Panc1 (cell line): ENCODE data around the gene MYLK. TPM values are rescaled to one million over a fixed set of nuclear protein-coding genes. Genes with fewer than 3 reads are reported as not detected.

ENCODE experiments used
- ATAC-seq: fragments of 200-7000 bp; cut with Tn5 transposase; 2 replicates; pipeline ENCODE4 v1.9.1; 2020; ENCODE audit warnings: mild to moderate bottlenecking, moderate library complexity
- BruUV-seq: library from RNA; stranded (reverse); fragments of 400-500 nt; replicated peaks from 2 replicates; lab custom pipeline; 2021; lab: Mats Ljungman, UMichigan
- CTCF ChIA-PET: fragments of 300-600 bp; sonication (Branson Sonifier 250); formaldehyde crosslinking; loops from one replicate; lab custom pipeline; 2022; ENCODE audit warnings: antibody characterized with exemption; lab: Charles Lee
- POLR2A ChIA-PET: fragments of 300-600 bp; sonication (Branson Sonifier 250); formaldehyde crosslinking; loops from one replicate; lab custom pipeline; 2022; ENCODE audit warnings: antibody characterized with exemption; lab: Charles Lee
- DNase-seq: peaks from one replicate; pipeline ENCODE4 v3.0.0-alpha.2; 2010; ENCODE audit warnings: low read depth, low spot score
- H3K27ac ChIP-seq: 2 replicates; pipeline ENCODE4 v1.5.1; 2011; ENCODE audit warnings: mild to moderate bottlenecking, low read length, inconsistent platforms
- H3K27me3 ChIP-seq: fragments of 200-500 bp; sonication (Bioruptor generic); 2 replicates; pipeline ENCODE4 v1.6.0; 2014; ENCODE audit warnings: low read length, inconsistent platforms; ENCODE audit not compliant: control insufficient read depth, insufficient read depth
- H3K36me3 ChIP-seq: fragments of 200-500 bp; sonication (Bioruptor generic); 2 replicates; pipeline ENCODE4 v1.5.1; 2014; ENCODE audit warnings: inconsistent platforms, mild to moderate bottlenecking, low read length, moderate library complexity; ENCODE audit not compliant: control insufficient read depth, insufficient read depth
- H3K4me1 ChIP-seq: 2 replicates; pipeline ENCODE4 v1.5.1; 2011; ENCODE audit warnings: inconsistent platforms, mild to moderate bottlenecking, low read length, moderate library complexity; ENCODE audit not compliant: control insufficient read depth, insufficient read depth
- H3K4me3 ChIP-seq, 2 experiments: 2 replicates each; pipeline ENCODE4 v1.5.1; 2011 to 2012; ENCODE audit warnings: low read depth in 2 of 2, low read length in 2 of 2, mild to moderate bottlenecking in 2 of 2, inconsistent platforms in 1 of 2, moderate library complexity in 1 of 2
- H3K9me3 ChIP-seq: fragments of 200-500 bp; sonication (Bioruptor generic); 2 replicates; pipeline ENCODE4 v1.5.1; 2014; ENCODE audit warnings: low read depth, mild to moderate bottlenecking, inconsistent platforms, low read length, moderate library complexity; ENCODE audit not compliant: control insufficient read depth, insufficient read depth
- POLR2AphosphoS5 ChIP-seq: IDR thresholded peaks from 2 replicates; pipeline ENCODE4 v1.6.1; 2012; ENCODE audit warnings: mild to moderate bottlenecking, low read depth, low read length, moderate library complexity
- SIN3A ChIP-seq: IDR thresholded peaks from 2 replicates; pipeline ENCODE4 v1.6.1; 2012; ENCODE audit warnings: low read depth, mild to moderate bottlenecking, low read length, moderate library complexity, borderline replicate concordance; ENCODE audit not compliant: insufficient read depth
- TCF7L2 ChIP-seq: IDR thresholded peaks from 2 replicates; pipeline ENCODE4 v1.6.1; 2011; ENCODE audit warnings: mild to moderate bottlenecking, low read depth, low read length, inconsistent platforms
- in situ Hi-C: cut with HindIII; loops from 2 replicates; pipeline ENCODE4 v1.10.0; 2016; ENCODE audit warnings: low sequenced_read_pairs, low pct_unique_long_range_greater_than_20kb
- intact Hi-C: fragments of 100-400 bp; cut with micrococcal nuclease; formaldehyde crosslinking; loops from one replicate; pipeline ENCODE4 v1.10.0; 2022; ENCODE audit not compliant: unreplicated experiment
- total RNA-seq: library from RNA; stranded (reverse); gene quantifications from one replicate; pipeline ENCODE4 v1.2.1, GENCODE V29; 2021; ENCODE audit not compliant: unreplicated experiment
- TF ChIP-seq, protein P1 (sequence below), 2 experiments: IDR thresholded peaks; 2 replicates each; pipeline ENCODE4 v1.6.1; 2011 to 2012; ENCODE audit warnings: low read depth in 2 of 2, control low read depth in 1 of 2, low read length in 1 of 2, mild to moderate bottlenecking in 1 of 2, moderate library complexity in 1 of 2; ENCODE audit not compliant: insufficient read depth in 1 of 2
- TF ChIP-seq, protein P2 (sequence below): fragments of 450-650 bp; IDR thresholded peaks from 2 replicates; pipeline ENCODE4 v1.5.1; 2017; ENCODE audit warnings: mild to moderate bottlenecking

Gene MYLK
- total RNA-seq, 1 experiment from 2014 or later, result 29.7 TPM

DNA sequence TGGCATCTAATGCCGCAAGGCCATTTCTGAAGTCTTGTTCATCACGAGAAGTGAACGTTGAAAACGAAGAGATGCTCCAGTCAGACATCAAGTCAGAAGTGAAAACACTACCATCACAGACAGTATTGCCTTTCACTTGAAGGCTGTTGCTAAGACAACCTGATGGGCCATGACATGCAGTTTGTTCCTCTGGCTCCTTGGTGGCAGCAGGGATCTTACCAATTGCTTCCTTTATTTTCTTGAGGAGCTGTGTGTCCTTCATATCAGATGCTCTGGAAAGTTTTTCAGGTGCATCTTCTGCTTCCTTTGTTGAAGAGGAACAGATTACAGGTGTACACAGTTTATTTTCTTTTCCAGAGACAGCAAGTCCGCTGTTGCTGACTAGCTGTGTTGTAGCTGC, 30.7 kb upstream of the MYLK start:
- Histone ChIP-seq H3K27me3 (no peaks in the 10 kb centered on the region), H3K4me1 (no peaks in the 10 kb centered on the region), H3K9me3 (no peaks in the 10 kb centered on the region), H3K36me3 (no peaks in the 10 kb centered on the region), H3K27ac (no peak overlapping the region), H3K4me3 (no peak overlapping the region)
- BruUV-seq, result no TSS peak
- TF ChIP-seq, protein P1, sequence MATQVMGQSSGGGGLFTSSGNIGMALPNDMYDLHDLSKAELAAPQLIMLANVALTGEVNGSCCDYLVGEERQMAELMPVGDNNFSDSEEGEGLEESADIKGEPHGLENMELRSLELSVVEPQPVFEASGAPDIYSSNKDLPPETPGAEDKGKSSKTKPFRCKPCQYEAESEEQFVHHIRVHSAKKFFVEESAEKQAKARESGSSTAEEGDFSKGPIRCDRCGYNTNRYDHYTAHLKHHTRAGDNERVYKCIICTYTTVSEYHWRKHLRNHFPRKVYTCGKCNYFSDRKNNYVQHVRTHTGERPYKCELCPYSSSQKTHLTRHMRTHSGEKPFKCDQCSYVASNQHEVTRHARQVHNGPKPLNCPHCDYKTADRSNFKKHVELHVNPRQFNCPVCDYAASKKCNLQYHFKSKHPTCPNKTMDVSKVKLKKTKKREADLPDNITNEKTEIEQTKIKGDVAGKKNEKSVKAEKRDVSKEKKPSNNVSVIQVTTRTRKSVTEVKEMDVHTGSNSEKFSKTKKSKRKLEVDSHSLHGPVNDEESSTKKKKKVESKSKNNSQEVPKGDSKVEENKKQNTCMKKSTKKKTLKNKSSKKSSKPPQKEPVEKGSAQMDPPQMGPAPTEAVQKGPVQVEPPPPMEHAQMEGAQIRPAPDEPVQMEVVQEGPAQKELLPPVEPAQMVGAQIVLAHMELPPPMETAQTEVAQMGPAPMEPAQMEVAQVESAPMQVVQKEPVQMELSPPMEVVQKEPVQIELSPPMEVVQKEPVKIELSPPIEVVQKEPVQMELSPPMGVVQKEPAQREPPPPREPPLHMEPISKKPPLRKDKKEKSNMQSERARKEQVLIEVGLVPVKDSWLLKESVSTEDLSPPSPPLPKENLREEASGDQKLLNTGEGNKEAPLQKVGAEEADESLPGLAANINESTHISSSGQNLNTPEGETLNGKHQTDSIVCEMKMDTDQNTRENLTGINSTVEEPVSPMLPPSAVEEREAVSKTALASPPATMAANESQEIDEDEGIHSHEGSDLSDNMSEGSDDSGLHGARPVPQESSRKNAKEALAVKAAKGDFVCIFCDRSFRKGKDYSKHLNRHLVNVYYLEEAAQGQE (IDR thresholded peaks at IDR 0.05; ENCODE audit: insufficient read depth in 1 of 2, low read depth in 2 of 2, low read length in 1 of 2), result no peak
- TF ChIP-seq TCF7L2 (no peak), SIN3A (no peak), POLR2AphosphoS5 (no peak)
- TF ChIP-seq, protein P2, sequence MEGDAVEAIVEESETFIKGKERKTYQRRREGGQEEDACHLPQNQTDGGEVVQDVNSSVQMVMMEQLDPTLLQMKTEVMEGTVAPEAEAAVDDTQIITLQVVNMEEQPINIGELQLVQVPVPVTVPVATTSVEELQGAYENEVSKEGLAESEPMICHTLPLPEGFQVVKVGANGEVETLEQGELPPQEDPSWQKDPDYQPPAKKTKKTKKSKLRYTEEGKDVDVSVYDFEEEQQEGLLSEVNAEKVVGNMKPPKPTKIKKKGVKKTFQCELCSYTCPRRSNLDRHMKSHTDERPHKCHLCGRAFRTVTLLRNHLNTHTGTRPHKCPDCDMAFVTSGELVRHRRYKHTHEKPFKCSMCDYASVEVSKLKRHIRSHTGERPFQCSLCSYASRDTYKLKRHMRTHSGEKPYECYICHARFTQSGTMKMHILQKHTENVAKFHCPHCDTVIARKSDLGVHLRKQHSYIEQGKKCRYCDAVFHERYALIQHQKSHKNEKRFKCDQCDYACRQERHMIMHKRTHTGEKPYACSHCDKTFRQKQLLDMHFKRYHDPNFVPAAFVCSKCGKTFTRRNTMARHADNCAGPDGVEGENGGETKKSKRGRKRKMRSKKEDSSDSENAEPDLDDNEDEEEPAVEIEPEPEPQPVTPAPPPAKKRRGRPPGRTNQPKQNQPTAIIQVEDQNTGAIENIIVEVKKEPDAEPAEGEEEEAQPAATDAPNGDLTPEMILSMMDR, result no peak
- intact Hi-C loops (no loop called here), in situ Hi-C loops (no loop called here)
- DNase-seq (no peak), ATAC-seq (no peak)
- CTCF ChIA-PET, result no interaction called here
- POLR2A ChIA-PET, result interaction anchor here (0.6 kb wide), 1 partner anchor 157 kb away, joined by 5 read pairs; no protein-coding TSS in a partner anchor

DNA sequence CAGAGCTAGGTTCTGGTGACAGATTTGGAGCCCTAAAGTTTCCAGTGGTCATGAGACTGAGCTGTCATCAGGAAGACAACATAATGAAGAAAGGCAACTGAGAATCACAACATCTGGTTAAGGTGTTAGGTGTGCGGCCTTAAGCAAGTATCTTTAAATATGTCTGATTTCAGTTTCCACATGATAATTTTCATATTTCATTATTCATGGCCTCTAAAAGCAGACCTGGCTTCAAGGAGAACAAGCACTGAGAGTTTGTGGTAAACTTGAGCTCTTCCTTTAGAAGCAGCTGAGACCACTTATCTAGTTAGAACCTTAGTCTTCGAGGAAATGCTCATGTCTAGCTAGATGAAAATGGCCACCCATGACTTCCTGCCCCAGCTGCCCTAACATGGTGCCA, 25.7 kb upstream of the MYLK start:
- POLR2A ChIA-PET, result no interaction called here
- in situ Hi-C loops, result no loop called here
- intact Hi-C loops, result no loop called here
- no peak for ATAC-seq
- no peak overlapping the region for H3K27ac ChIP-seq
- TF ChIP-seq POLR2AphosphoS5, result no peak
- no peaks in the 10 kb centered on the region for H3K4me1 ChIP-seq
- DNase-seq, result no peak
- no peaks in the 10 kb centered on the region for H3K27me3 ChIP-seq
- H3K9me3 ChIP-seq, result no peaks in the 10 kb centered on the region
- CTCF ChIA-PET, result interaction anchor here (0.7 kb wide), 1 partner anchor 16 kb away, joined by 3 read pairs; no protein-coding TSS in a partner anchor
- H3K4me3 ChIP-seq, result no peak overlapping the region
- no TSS peak for BruUV-seq
- H3K36me3 ChIP-seq, result no peaks in the 10 kb centered on the region

DNA sequence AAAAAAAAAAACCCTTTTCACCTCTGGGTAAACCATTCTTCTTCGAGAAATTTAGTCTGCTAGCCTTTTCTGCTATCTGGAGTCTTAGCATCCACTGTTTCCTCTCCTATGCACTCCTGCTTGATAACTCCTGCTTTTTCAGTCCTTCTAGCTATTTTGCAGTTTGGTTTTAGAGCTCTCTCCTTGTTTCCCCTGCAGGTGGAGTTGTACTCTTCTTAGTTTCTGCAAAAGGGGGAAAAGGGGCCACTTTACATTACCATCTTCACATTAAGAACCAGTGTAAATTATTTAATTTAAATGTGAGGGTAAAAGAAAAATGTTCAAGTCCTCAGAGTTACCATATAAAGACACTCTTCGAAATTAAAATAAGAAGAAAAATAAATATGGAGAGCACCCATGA, 23.6 kb upstream of the MYLK start:
- intact Hi-C loops, result no loop called here
- TF ChIP-seq SIN3A, result no peak
- TF ChIP-seq, protein P2, result peak; percentile 8; the same call in 1 of the 2 replicates
- TF ChIP-seq, protein P1 (IDR thresholded peaks at IDR 0.05; ENCODE audit: insufficient read depth in 1 of 2, low read depth in 2 of 2, low read length in 1 of 2), result no peak
- TF ChIP-seq TCF7L2, result no peak
- TF ChIP-seq POLR2AphosphoS5, result no peak
- no peaks in the 10 kb centered on the region for H3K36me3 ChIP-seq
- H3K4me1 ChIP-seq, result no peaks in the 10 kb centered on the region
- no peak for ATAC-seq
- ChIA-PET POLR2A (no interaction called here), CTCF (interaction anchor here (0.7 kb wide), 3 partner anchors 18 to 225 kb away, joined by 3 to 5 read pairs (median 4); no protein-coding TSS in a partner anchor)
- DNase-seq, result no peak
- no TSS peak for BruUV-seq
- no peaks in the 10 kb centered on the region for H3K9me3 ChIP-seq
- no peak overlapping the region for H3K27ac ChIP-seq
- in situ Hi-C loops, result no loop called here
- no peak overlapping the region for H3K4me3 ChIP-seq
- no peaks in the 10 kb centered on the region for H3K27me3 ChIP-seq
